HEK293 (cell line): ENCODE data around the gene ROR2.

Experiments
- TCF7L2 ChIP-seq: IDR thresholded peaks from 2 replicates; pipeline ENCODE4 v1.6.1; 2011; ENCODE audit warnings: low read depth, mild to moderate bottlenecking, inconsistent platforms, low read length, moderate library complexity, borderline replicate concordance
- TRIM28 ChIP-seq: IDR thresholded peaks from 2 replicates; pipeline ENCODE4 v1.6.1; 2011; ENCODE audit warnings: low read length, control low read depth, borderline replicate concordance
- ZBTB20 ChIP-seq: fragments of 450-650 bp; formaldehyde crosslinking; IDR thresholded peaks from 2 replicates; pipeline ENCODE4 v1.5.1; 2016; ENCODE audit warnings: missing biosample characterization, missing genetic modification characterization
- ZBTB21 ChIP-seq: fragments of 450-650 bp; formaldehyde crosslinking; IDR thresholded peaks from 2 replicates; pipeline ENCODE4 v1.5.1; 2017; ENCODE audit warnings: missing biosample characterization, missing genetic modification characterization
- ZFP69B ChIP-seq: fragments of 450-650 bp; formaldehyde crosslinking; IDR thresholded peaks from 2 replicates; pipeline ENCODE4 v1.5.1; 2016; ENCODE audit warnings: missing biosample characterization, missing genetic modification characterization
- ZNF140 ChIP-seq: fragments of 450-650 bp; formaldehyde crosslinking; IDR thresholded peaks from 2 replicates; pipeline ENCODE4 v1.5.1; 2016; ENCODE audit warnings: missing biosample characterization, missing genetic modification characterization
- ZNF274 ChIP-seq, 2 experiments: fragments of 200-500 bp in 1 of 2; fragments of 450-650 bp in 1 of 2; sonication (Bioruptor generic) in 1 of 2; formaldehyde crosslinking in 1 of 2; IDR thresholded peaks; 2 replicates each; pipeline versions ENCODE4 v1.5.1 to v1.6.1; 2014 to 2016; ENCODE audit warnings: borderline replicate concordance in 1 of 2, inconsistent platforms in 1 of 2, low read length in 1 of 2, missing biosample characterization in 1 of 2, missing genetic modification characterization in 1 of 2
- ZNF530 ChIP-seq: fragments of 450-650 bp; formaldehyde crosslinking; IDR thresholded peaks from 2 replicates; pipeline ENCODE4 v1.5.1; 2016; ENCODE audit warnings: low read depth, missing biosample characterization, missing genetic modification characterization
- ZNF571 ChIP-seq: fragments of 450-650 bp; formaldehyde crosslinking; IDR thresholded peaks from 2 replicates; pipeline ENCODE4 v1.5.0; 2017; ENCODE audit warnings: missing biosample characterization, missing genetic modification characterization
- ZNF843 ChIP-seq: fragments of 450-650 bp; formaldehyde crosslinking; IDR thresholded peaks from 2 replicates; pipeline ENCODE4 v1.5.1; 2016; ENCODE audit warnings: missing biosample characterization, missing genetic modification characterization
- TF ChIP-seq, protein P1 (sequence below): fragments of 450-650 bp; formaldehyde crosslinking; IDR thresholded peaks from 2 replicates; pipeline ENCODE4 v1.5.1; 2016; ENCODE audit warnings: missing biosample characterization, missing genetic modification characterization
- TF ChIP-seq, protein P2 (sequence below): fragments of 450-650 bp; formaldehyde crosslinking; IDR thresholded peaks from 2 replicates; pipeline ENCODE4 v1.5.1; 2016; ENCODE audit warnings: missing biosample characterization, missing genetic modification characterization, borderline replicate concordance
- TF ChIP-seq, protein P3 (sequence below): fragments of 450-650 bp; formaldehyde crosslinking; IDR thresholded peaks from 2 replicates; pipeline ENCODE4 v1.5.1; 2016; ENCODE audit warnings: missing biosample characterization, missing genetic modification characterization

DNA sequence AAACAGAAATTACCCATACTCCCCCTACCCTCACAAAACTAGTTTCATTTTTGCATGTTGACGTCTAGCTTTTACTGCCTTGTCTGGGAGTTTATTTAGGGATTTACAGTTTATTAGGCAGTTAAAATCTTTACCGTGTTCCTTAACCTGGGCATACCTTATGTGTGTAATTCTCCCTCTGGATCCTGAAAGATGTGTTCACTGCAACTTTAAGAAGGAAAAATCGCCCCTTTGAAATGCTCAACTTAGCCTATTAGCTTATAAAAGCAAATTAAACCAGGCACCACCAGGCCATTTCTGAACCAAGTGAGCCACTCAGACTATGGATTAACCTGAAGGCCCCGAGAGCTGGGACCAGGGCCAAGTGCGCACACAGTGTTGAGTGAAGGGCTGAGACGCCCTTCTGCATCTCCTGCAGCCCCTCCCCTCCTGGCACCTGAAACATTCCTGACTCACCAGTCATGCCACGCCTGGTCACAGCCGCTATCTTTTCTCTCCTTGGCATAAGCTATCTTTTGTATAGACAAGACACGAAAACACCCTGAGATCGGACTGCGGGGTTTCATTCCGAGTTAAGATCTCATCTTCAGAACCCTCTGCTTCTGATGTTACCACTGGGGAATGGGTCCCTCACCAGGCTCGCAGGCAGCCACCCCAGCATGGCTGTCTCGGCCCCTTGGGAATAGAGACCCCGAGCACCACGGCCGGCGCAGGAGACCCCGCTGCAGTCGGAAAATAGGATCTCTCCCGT is 111.9 kb downstream of the ROR2 start:
- TF ChIP-seq, protein P1, sequence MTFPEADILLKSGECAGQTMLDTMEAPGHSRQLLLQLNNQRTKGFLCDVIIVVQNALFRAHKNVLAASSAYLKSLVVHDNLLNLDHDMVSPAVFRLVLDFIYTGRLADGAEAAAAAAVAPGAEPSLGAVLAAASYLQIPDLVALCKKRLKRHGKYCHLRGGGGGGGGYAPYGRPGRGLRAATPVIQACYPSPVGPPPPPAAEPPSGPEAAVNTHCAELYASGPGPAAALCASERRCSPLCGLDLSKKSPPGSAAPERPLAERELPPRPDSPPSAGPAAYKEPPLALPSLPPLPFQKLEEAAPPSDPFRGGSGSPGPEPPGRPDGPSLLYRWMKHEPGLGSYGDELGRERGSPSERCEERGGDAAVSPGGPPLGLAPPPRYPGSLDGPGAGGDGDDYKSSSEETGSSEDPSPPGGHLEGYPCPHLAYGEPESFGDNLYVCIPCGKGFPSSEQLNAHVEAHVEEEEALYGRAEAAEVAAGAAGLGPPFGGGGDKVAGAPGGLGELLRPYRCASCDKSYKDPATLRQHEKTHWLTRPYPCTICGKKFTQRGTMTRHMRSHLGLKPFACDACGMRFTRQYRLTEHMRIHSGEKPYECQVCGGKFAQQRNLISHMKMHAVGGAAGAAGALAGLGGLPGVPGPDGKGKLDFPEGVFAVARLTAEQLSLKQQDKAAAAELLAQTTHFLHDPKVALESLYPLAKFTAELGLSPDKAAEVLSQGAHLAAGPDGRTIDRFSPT: peak; percentile 40; the same call in 1 of the 2 replicates
- TF ChIP-seq ZNF140 (tag by site-specific recombination) (no peak), ZBTB21 (no peak), ZNF274 (IDR thresholded peaks at IDR 0.05; ENCODE audit: low read length) (no peak), ZNF274 (tag by site-specific recombination; IDR thresholded peaks at IDR 0.05; ENCODE audit: borderline replicate concordance) (no peak), ZFP69B (tag by site-specific recombination) (peak; percentile 93), TRIM28 (peak; percentile 35; the same call in 1 of the 2 replicates), ZNF843 (tag by site-specific recombination) (peak; percentile 79; the same call in 1 of the 2 replicates), ZNF530 (tag by site-specific recombination) (no peak), ZNF571 (tag by site-specific recombination) (no peak), ZBTB20 (tag by site-specific recombination) (no peak), TCF7L2 (no peak)
- TF ChIP-seq, protein P2, sequence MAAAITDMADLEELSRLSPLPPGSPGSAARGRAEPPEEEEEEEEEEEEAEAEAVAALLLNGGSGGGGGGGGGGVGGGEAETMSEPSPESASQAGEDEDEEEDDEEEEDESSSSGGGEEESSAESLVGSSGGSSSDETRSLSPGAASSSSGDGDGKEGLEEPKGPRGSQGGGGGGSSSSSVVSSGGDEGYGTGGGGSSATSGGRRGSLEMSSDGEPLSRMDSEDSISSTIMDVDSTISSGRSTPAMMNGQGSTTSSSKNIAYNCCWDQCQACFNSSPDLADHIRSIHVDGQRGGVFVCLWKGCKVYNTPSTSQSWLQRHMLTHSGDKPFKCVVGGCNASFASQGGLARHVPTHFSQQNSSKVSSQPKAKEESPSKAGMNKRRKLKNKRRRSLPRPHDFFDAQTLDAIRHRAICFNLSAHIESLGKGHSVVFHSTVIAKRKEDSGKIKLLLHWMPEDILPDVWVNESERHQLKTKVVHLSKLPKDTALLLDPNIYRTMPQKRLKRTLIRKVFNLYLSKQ (tag by site-specific recombination): no peak
- TF ChIP-seq, protein P3, sequence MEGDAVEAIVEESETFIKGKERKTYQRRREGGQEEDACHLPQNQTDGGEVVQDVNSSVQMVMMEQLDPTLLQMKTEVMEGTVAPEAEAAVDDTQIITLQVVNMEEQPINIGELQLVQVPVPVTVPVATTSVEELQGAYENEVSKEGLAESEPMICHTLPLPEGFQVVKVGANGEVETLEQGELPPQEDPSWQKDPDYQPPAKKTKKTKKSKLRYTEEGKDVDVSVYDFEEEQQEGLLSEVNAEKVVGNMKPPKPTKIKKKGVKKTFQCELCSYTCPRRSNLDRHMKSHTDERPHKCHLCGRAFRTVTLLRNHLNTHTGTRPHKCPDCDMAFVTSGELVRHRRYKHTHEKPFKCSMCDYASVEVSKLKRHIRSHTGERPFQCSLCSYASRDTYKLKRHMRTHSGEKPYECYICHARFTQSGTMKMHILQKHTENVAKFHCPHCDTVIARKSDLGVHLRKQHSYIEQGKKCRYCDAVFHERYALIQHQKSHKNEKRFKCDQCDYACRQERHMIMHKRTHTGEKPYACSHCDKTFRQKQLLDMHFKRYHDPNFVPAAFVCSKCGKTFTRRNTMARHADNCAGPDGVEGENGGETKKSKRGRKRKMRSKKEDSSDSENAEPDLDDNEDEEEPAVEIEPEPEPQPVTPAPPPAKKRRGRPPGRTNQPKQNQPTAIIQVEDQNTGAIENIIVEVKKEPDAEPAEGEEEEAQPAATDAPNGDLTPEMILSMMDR (tag by site-specific recombination): no peak
